ENCODE results near the gene STEAP1B. TPM values are rescaled to one million over a fixed set of nuclear protein-coding genes. Genes with fewer than 3 reads are reported as not detected.

Gene STEAP1B
- total RNA-seq, 4 donors from 2014 or later, result 1.2 to 3.5 TPM; not detected in 2

DNA sequence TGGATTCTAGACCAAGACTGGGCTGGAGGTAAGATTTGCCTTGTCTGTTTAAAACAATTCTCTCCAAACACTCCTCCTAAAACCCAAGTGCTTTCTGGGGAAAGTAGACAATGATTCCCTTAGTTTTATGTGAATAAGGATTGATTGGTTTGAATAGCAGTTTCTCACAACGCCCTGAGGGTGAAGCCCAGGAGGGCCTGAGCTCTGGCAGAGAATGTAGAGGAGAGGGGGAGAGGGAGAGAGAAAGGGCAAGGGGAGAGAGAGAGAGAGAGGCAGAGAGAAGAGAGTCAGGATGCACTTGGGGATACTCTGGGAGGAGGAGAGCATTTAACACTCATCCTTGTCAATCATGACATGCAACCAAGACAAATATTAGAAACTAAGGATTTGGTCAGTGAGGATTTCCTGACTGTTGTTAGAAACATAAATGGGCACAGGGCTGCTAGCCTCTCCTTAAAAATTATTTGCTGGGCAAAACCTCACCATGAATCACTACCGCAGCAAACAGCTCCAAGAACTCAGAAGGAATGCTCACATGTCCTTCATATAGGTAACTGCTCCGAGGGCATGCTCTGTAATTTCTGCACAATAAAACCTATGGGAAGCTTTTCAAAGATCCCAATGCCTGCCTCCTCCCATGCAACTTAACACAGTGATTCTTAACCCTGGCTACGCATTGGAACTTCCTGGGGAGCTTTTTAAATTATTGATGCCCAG, 87.9 kb downstream of the STEAP1B start:
- no peaks in the 10 kb centered on the region for H3K36me3 ChIP-seq
- H3K9me3 ChIP-seq, result no peaks in the 10 kb centered on the region
- H3K4me1 ChIP-seq, result no peaks in the 10 kb centered on the region
- no peak overlapping the region for H3K27ac ChIP-seq
- H3K27me3 ChIP-seq, result no peaks in the 10 kb centered on the region
- intact Hi-C loops (cut with DNase I; ENCODE audit: low total_unique reads), result no loop called here
- no peak overlapping the region for H3K4me3 ChIP-seq
- no peak for TF ChIP-seq POLR2A (IDR thresholded peaks at IDR 0.05)
- TF ChIP-seq, protein P1, sequence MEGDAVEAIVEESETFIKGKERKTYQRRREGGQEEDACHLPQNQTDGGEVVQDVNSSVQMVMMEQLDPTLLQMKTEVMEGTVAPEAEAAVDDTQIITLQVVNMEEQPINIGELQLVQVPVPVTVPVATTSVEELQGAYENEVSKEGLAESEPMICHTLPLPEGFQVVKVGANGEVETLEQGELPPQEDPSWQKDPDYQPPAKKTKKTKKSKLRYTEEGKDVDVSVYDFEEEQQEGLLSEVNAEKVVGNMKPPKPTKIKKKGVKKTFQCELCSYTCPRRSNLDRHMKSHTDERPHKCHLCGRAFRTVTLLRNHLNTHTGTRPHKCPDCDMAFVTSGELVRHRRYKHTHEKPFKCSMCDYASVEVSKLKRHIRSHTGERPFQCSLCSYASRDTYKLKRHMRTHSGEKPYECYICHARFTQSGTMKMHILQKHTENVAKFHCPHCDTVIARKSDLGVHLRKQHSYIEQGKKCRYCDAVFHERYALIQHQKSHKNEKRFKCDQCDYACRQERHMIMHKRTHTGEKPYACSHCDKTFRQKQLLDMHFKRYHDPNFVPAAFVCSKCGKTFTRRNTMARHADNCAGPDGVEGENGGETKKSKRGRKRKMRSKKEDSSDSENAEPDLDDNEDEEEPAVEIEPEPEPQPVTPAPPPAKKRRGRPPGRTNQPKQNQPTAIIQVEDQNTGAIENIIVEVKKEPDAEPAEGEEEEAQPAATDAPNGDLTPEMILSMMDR (IDR thresholded peaks at IDR 0.05), result no peak
- no peak for DNase-seq

- Histone ChIP-seq H3K4me3 (no peak overlapping the region), H3K27ac (no peak overlapping the region), H3K9me3 (no peaks in the 10 kb centered on the region), H3K36me3 (no peaks in the 10 kb centered on the region), H3K27me3 (no peaks in the 10 kb centered on the region), H3K4me1 (no peaks in the 10 kb centered on the region)
- no peak for TF ChIP-seq POLR2A (IDR thresholded peaks at IDR 0.05)
- TF ChIP-seq, protein P1 (IDR thresholded peaks at IDR 0.05), result no peak
- no peak for DNase-seq
- intact Hi-C loops (cut with DNase I; ENCODE audit: low total_unique reads), result no loop called here
Observed at GRCh38 chr7:22406715-22407114, 93.3 kb downstream of the STEAP1B start.

GRCh38 chr7:22404421-22405023, 95.5 kb downstream of the STEAP1B start:
- H3K27ac ChIP-seq, result no peak overlapping the region
- no peak overlapping the region for H3K4me3 ChIP-seq
- H3K4me1 ChIP-seq, result no peaks in the 10 kb centered on the region
- no peak for DNase-seq
- no peaks in the 10 kb centered on the region for H3K9me3 ChIP-seq
- H3K27me3 ChIP-seq, result no peaks in the 10 kb centered on the region
- intact Hi-C loops (cut with DNase I; ENCODE audit: low total_unique reads), result no loop called here
- no peaks in the 10 kb centered on the region for H3K36me3 ChIP-seq
- TF ChIP-seq POLR2A (IDR thresholded peaks at IDR 0.05), result no peak
- TF ChIP-seq, protein P1 (IDR thresholded peaks at IDR 0.05), result no peak

DNA sequence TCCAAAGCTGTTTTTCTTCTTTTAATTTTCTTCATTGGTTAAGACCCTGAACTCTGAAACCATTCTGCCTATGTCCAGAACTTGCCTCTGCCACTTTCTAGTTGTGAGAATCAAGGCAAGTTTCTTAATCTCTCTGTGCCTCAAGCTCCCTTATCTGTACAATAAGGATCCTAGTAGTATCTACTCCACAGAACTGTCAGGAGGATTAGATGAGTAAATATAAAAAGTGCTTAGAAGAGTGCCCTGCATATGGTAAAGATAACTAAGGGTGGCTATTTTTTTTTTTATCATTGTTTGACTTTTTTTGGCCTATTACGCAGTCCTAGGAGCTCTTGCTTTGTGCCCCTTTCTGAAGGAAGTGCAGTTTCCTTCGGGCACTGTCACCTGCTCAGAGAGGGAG, 96.6 kb downstream of the STEAP1B start:
- no peaks in the 10 kb centered on the region for H3K4me1 ChIP-seq
- H3K4me3 ChIP-seq, result no peak overlapping the region
- DNase-seq, result no peak
- intact Hi-C loops (cut with DNase I; ENCODE audit: low total_unique reads), result no loop called here
- TF ChIP-seq, protein P1 (IDR thresholded peaks at IDR 0.05), result no peak
- TF ChIP-seq POLR2A (IDR thresholded peaks at IDR 0.05), result no peak
- no peaks in the 10 kb centered on the region for H3K27me3 ChIP-seq
- no peak overlapping the region for H3K27ac ChIP-seq
- H3K9me3 ChIP-seq, result no peaks in the 10 kb centered on the region
- no peaks in the 10 kb centered on the region for H3K36me3 ChIP-seq

DNA sequence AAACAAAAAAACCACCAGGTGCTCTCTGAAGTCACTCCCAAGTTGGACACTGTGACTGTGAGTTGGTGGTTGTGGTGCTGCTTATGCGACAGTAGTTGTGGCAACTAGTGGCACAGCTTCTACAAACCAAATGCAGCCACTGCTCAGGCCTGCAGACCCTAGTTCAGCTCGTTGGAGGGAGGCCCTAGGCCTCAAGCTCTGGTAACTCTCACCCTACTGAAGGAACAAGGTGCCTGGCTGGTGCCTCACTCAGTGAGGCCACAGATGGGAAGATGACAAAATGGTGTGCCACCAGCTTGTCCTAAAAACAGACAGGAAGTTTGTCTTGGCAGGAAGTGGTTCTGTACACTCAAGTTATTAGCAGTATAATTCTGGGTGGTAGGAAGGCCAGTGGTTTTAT, 97.7 kb downstream of the STEAP1B start:
- Histone ChIP-seq H3K36me3 (no peaks in the 10 kb centered on the region), H3K27ac (no peak overlapping the region), H3K4me3 (no peak overlapping the region), H3K9me3 (no peaks in the 10 kb centered on the region), H3K27me3 (no peaks in the 10 kb centered on the region), H3K4me1 (no peaks in the 10 kb centered on the region)
- intact Hi-C loops (cut with DNase I; ENCODE audit: low total_unique reads), result no loop called here
- no peak for TF ChIP-seq POLR2A (IDR thresholded peaks at IDR 0.05)
- TF ChIP-seq, protein P1 (IDR thresholded peaks at IDR 0.05), result no peak
- no peak for DNase-seq
